Activated naive CD4-positive, alpha-beta T cell treated with anti-CD3 and anti-CD28 coated beads, Interleukin-2, amount 50 U/mL, for 72 hours (primary cell): ENCODE measurements around the gene ID1. TPM values are rescaled to one million over a fixed set of nuclear protein-coding genes. Genes with fewer than 3 reads are reported as not detected.
"Not testable (repeated sequence)": the region's sequence is repeated elsewhere in the genome, so short reads cannot be mapped to it uniquely, and the experiment has no call there.

ENCODE experiments used
- ATAC-seq, 2 donors: fragments of 150-1000 bp; cut with Tn5 transposase; 2 replicates each; pipeline ENCODE4 v1.10.0; 2021; ENCODE audit warnings: mild to moderate bottlenecking in 2 of 2, moderate library complexity in 2 of 2
- DNase-seq, 2 donors: peaks; one replicate each; pipeline ENCODE4 v3.0.0; 2021 to 2022; ENCODE audit warnings: low spot score in 2 of 2
- H3K27ac Mint-ChIP-seq, 2 donors: one replicate each; pipeline ENCODE4 v1.8.0; 2022; ENCODE audit warnings: mild to moderate bottlenecking in 2 of 2, mixed read lengths in 2 of 2
- H3K36me3 Mint-ChIP-seq, 2 donors: one replicate each; pipeline ENCODE4 v1.8.0; 2022; ENCODE audit warnings: mixed read lengths in 2 of 2
- H3K9me3 Mint-ChIP-seq, 2 donors: one replicate each; pipeline ENCODE4 v1.8.0; 2022; ENCODE audit warnings: mixed read lengths in 2 of 2
- total RNA-seq, 2 donors: library from RNA; stranded (reverse); gene quantifications; one replicate each; pipeline ENCODE4 v1.2.3, GENCODE V29; 2022

ID1 gene
- total RNA-seq, 2 donors from 2014 or later = 1.4 to 19.4 TPM

DNA sequence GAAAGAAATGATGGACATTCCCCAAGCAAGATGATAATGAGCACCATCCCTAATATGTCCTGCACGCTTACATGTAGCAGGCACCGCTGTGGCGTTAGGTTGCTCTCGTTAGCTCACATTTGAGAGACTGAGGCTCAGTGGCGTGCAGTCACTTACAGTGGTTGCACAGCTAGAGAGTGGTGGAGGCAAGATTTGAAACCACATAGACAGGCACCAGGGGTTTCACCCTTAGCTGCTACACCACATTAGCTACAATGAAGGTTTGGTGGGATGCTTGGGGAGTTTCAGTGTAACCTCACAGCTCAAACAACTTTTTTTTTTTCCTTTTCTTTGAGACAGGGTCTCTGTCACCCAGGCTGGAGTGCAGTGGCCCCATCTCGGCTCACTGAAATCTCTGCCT, 36.3 kb downstream of the ID1 start:
- no peak for DNase-seq
- Mint-ChIP-seq H3K36me3 (no peaks in the 10 kb centered on the region), H3K27ac (no peak overlapping the region), H3K9me3 (no peaks in the 10 kb centered on the region)
- ATAC-seq = peak; percentile 46 to 70

DNA sequence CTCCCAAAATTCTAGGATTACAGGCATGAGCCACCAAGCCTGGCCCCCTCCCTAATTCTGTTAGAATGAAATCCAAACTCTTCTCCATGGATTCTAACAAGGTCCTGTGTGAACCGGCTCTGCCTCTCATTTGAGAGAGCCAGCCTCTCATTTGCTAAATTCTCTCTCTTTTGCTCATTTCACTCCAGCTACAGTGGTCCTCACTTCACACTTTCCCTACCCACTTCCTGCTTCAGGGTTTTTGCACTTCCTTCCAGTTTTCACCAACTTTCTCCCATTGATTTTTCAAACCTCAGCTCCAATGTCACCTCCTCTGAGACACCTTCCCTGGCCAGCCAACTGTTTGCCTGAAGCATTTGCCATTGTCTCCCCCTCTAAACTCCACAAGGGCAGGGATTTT, 37.7 kb downstream of the ID1 start:
- Mint-ChIP-seq H3K9me3 (no peaks in the 10 kb centered on the region), H3K27ac (no peak overlapping the region), H3K36me3 (no peaks in the 10 kb centered on the region)
- DNase-seq (no peak), ATAC-seq (no peak)

DNA sequence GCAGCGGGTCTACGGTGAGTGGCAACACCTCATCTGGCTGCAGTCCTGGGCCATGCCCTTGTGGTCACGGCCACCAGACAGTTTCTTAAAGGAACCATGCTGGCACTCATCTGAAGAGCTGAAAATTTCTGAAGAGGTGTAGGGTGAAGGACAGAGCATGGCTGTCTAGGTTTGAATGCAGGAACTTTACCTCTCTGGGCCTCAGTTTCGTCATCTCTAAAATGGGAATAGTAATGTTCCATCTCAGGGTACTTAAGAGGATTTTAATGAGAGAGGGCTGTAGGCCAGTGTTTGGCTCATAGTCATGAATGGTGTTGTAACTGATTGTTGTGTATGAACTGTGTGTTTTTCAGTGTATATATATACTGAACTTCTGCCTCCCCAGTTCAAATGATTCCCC, 38.4 kb downstream of the ID1 start:
- H3K9me3 Mint-ChIP-seq = no peaks in the 10 kb centered on the region
- H3K36me3 Mint-ChIP-seq = no peaks in the 10 kb centered on the region
- no peak for DNase-seq
- no peak overlapping the region for H3K27ac Mint-ChIP-seq
- ATAC-seq = no peak

DNA sequence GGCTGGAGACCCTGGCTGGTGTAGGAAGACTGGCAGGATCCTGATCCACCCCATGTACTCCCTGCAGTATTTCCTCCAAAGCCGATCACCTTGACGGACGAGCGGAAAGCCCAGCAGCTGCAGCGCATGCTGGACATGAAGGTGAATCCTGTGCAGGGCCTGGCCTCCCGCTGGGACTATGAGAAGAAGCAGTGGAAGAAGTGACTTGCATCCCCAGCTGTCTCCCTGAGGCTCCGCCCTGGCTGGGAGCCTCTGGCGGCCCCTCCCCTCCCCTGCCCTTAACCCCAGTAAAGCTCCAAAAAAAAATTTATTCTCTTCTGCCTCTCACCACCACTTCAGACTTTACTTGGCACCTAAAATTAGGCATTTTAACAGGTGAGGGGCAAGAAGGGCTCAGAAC, 39.6 kb downstream of the ID1 start:
- no peaks in the 10 kb centered on the region for H3K9me3 Mint-ChIP-seq
- ATAC-seq = no peak

DNA sequence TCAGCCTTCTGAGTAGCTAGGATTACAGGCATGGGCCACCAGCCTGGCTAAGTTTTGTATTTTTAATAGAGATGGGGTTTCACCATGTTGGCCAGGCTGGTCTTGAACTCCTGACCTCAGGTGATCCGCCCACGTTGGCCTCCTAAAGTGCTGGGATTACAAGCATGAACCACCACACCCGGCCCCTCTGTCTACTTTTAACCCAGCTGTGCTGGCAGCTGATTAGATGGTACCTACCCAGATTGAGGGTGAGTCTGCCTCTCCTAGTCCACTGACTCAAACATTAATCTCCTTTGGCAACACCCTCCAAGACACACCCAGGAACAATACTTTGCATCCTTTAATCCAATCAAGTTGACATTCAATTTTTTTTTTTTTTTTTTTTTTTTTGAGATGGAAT, 43.0 kb downstream of the ID1 start:
- not testable (repeated sequence) for H3K36me3 Mint-ChIP-seq, H3K27ac Mint-ChIP-seq, ATAC-seq, H3K9me3 Mint-ChIP-seq, DNase-seq

More for the DNA sequence above, 39.6 kb downstream of the ID1 start:
- Mint-ChIP-seq H3K36me3 (no peaks in the 10 kb centered on the region), H3K27ac (no peak overlapping the region)
- no peak for DNase-seq

DNA sequence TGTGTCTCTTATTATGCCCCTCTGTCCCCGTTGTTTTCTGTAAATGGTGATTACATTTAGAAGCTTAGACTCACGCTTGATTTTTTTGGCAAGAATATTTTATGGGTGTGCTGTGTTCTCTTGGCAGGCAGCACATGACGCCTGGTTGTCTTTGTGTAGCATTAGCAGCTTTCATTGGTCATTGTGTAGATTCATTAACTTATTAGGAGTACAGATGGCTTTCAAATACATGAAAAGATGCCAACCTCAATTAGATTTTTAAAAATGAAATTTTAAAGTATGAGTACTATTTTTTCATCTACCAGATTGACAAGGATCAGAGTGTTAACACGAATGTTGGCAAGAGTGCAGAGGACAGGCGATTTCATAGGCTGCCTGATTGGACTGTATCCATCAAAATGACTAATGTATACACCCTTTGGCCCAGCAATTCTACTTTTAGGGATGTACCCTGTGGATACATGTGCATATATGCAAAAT, 47.9 kb downstream of the ID1 start:
- no peak for DNase-seq
- ATAC-seq = no peak
- Mint-ChIP-seq H3K9me3 (no peaks in the 10 kb centered on the region), H3K27ac (no peak overlapping the region), H3K36me3 (no peaks in the 10 kb centered on the region)

DNA sequence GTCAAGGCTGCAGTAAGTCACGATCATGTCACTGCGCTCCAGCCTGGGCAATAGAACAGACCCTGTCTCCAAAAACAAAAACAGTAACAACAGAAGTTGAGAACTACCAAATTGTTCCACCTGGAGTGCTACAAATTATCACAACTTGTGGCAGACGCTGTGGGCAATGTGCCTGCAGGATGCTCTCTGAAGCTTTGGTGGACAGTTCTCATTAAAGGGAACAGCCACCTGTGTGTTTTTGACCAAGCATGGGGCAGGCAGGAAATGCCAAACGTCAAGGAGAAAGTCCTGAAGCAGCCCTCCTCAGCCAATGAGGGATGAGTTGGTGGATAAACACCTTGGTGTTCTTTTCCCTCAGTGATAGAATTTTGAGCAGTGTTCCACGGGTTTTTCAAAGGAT, 48.5 kb downstream of the ID1 start:
- DNase-seq (no peak), ATAC-seq (no peak)
- Mint-ChIP-seq H3K27ac (no peak overlapping the region), H3K36me3 (no peaks in the 10 kb centered on the region), H3K9me3 (no peaks in the 10 kb centered on the region)

DNA sequence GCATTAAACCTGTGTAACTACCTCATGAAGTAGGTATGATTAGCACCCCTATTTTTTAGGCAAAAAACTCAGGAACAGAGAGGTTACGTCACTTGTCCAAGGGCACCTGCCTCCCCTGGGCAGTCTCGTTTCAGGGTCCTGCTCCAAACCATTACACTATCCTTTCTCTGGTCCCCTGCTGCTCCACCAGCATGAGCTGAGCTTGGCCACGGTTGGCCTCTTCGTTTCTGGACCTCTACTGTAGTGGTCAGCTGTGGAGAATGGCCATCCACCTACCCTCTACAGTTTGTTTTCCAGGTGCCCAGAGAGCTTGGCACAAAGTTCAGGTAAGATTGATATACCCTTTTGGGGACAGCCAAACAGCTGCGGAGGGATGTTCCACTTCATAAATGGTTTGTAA, 49.4 kb downstream of the ID1 start:
- DNase-seq (no peak), ATAC-seq (no peak)
- Mint-ChIP-seq H3K27ac (no peak overlapping the region), H3K9me3 (no peaks in the 10 kb centered on the region), H3K36me3 (no peaks in the 10 kb centered on the region)

Other genes with a start within 250 kb of the ID1 start
- not detected for gene DEFB118, start 236.7 kb upstream of the ID1 start, total RNA-seq
- not detected for gene DEFB119, start 214.7 kb upstream of the ID1 start, total RNA-seq
- not detected for gene DEFB121, start 199.1 kb upstream of the ID1 start, total RNA-seq
- not detected for gene DEFB123, start 164.7 kb upstream of the ID1 start, total RNA-seq
- gene DEFB124, start 130.2 kb upstream of the ID1 start, total RNA-seq = not detected
- gene REM1, start 130.0 kb upstream of the ID1 start, total RNA-seq = not detected
- gene HM13, start 90.8 kb upstream of the ID1 start, total RNA-seq = 100 to 1,000 TPM; 108 to 124 TPM
- gene COX4I2, start 32.6 kb downstream of the ID1 start, total RNA-seq = not detected
- 100 to 1,000 TPM in 1 of 2 donors, 10 to 100 TPM in 1; 86.6 to 143 TPM for gene BCL2L1, start 117.6 kb downstream of the ID1 start, total RNA-seq
- 100 to 1,000 TPM; 123 to 215 TPM for gene TPX2, start 134.0 kb downstream of the ID1 start, total RNA-seq
- gene MYLK2, start 214.1 kb downstream of the ID1 start, total RNA-seq = under 1 TPM; 0.31 to 0.34 TPM
- gene FOXS1, start 240.3 kb downstream of the ID1 start, total RNA-seq = not detected